ENCODE measurements around the gene MAT1A. TPM values are rescaled to one million over a fixed set of nuclear protein-coding genes. Genes with fewer than 3 reads are reported as not detected.
"Not testable (repeated sequence)": the region's sequence is repeated elsewhere in the genome, so short reads cannot be mapped to it uniquely, and the experiment has no call there.

Gene MAT1A
- total and polyA plus RNA-seq, 2 of the 8 experiments (the other 6 are each of a cell fraction or from before 2014, with no cell fraction given) = 4.1 to 6.4 TPM

GRCh38 chr10:80233871-80234270, 55.6 kb downstream of the MAT1A start:
- POLR2A ChIA-PET (ENCODE audit: partially characterized antibody); H3K4me2 ChIP-seq (ENCODE audit: insufficient read depth in 1 of 2, low read depth in 2 of 2, low read length in 2 of 2): not testable (repeated sequence)

GRCh38 chr10:80226723-80227122, 62.7 kb downstream of the MAT1A start:
- H4K5ac ChIP-seq (ENCODE audit: insufficient read length, low read depth, low read length); H3K56ac ChIP-seq (replicated peaks; ENCODE audit: insufficient read length, low read depth, low read length); DNase-seq (ENCODE audit: low read depth in 1 of 2, low spot score in 2 of 2); H4K20me1 ChIP-seq (replicated peaks in 1 of 2; ENCODE audit: control insufficient read depth in 1 of 2, insufficient read depth in 2 of 2, low read length in 2 of 2); H2BK120ac ChIP-seq (replicated peaks; ENCODE audit: low read depth, low read length); H2AK5ac ChIP-seq (ENCODE audit: low read depth, low read length); CTCF ChIA-PET (ENCODE audit: partially characterized antibody); H2BK20ac ChIP-seq (ENCODE audit: low read length); H2BK5ac ChIP-seq (ENCODE audit: low read depth, low read length); H4K8ac ChIP-seq (ENCODE audit: extremely low read depth, insufficient read depth, low read length); H3K36me3 ChIP-seq (ENCODE audit: control insufficient read depth in 2 of 4, insufficient read depth in 4 of 4, low read length in 3 of 4); H3K9me3 ChIP-seq (ENCODE audit: insufficient read depth in 2 of 2, low read depth in 1 of 2, low read length in 1 of 2); H2AFZ ChIP-seq (ENCODE audit: low read length); H2BK12ac ChIP-seq (ENCODE audit: low read depth, low read length); H3K18ac ChIP-seq (ENCODE audit: extremely low read depth, low read length); H3K23ac ChIP-seq (ENCODE audit: insufficient read length); H3K27me3 ChIP-seq (replicated peaks in 1 of 4; ENCODE audit: control insufficient read depth in 3 of 4, extremely low read depth in 1 of 4, insufficient read depth in 3 of 4, low read length in 3 of 4); H2BK15ac ChIP-seq (ENCODE audit: low read length); H3K4ac ChIP-seq (replicated peaks; ENCODE audit: insufficient read length, low read depth, low read length); H3K4me3 ChIP-seq (ENCODE audit: extremely low read depth in 1 of 4, insufficient read depth in 2 of 4, low read depth in 3 of 4, low read length in 4 of 4); H4K91ac ChIP-seq (replicated peaks; ENCODE audit: insufficient read length, low read length); H3K79me1 ChIP-seq (ENCODE audit: low read depth, low read length); H3K23me2 ChIP-seq (ENCODE audit: low read depth, low read length); H3K14ac ChIP-seq (ENCODE audit: insufficient read length); H3K4me1 ChIP-seq (replicated peaks in 1 of 4; ENCODE audit: control insufficient read depth in 3 of 4, insufficient read depth in 4 of 4, low read length in 3 of 4); H3K27ac ChIP-seq (ENCODE audit: low read depth, low read length); H3K4me2 ChIP-seq (ENCODE audit: insufficient read depth in 1 of 2, low read depth in 2 of 2, low read length in 2 of 2); POLR2A ChIA-PET (ENCODE audit: partially characterized antibody); FAIRE-seq; H3K79me2 ChIP-seq (ENCODE audit: control insufficient read depth in 1 of 2, insufficient read depth in 2 of 2, low read length in 2 of 2); H3K9ac ChIP-seq (replicated peaks in 1 of 4; ENCODE audit: extremely low read depth in 1 of 4, low read depth in 3 of 4, low read length in 3 of 4): not testable (repeated sequence)
- WGBS, 2 experiments (ENCODE audit: extremely low coverage in 1 of 2, insufficient coverage in 1 of 2, insufficient read length in 1 of 2, insufficient replicate concordance in 2 of 2, low coverage in 1 of 2, low lambda C conversion rate in 2 of 2, missing lambda C conversion rate in 1 of 2) = 91% methylated on average over 4 of the region's 4 CpGs; no CpG with 5 or more reads in 1 of the 2 experiments

More at GRCh38 chr10:80233871-80234270, 55.6 kb downstream of the MAT1A start:
- H2AK5ac ChIP-seq (ENCODE audit: low read depth, low read length); H3K36me3 ChIP-seq (ENCODE audit: control insufficient read depth in 2 of 4, insufficient read depth in 4 of 4, low read length in 3 of 4); H3K23ac ChIP-seq (ENCODE audit: insufficient read length); H4K91ac ChIP-seq (replicated peaks; ENCODE audit: insufficient read length, low read length); H3K4ac ChIP-seq (replicated peaks; ENCODE audit: insufficient read length, low read depth, low read length); H3K56ac ChIP-seq (replicated peaks; ENCODE audit: insufficient read length, low read depth, low read length); H3K9me3 ChIP-seq (ENCODE audit: insufficient read depth in 2 of 2, low read depth in 1 of 2, low read length in 1 of 2); H3K79me2 ChIP-seq (ENCODE audit: control insufficient read depth in 1 of 2, insufficient read depth in 2 of 2, low read length in 2 of 2); H2BK15ac ChIP-seq (ENCODE audit: low read length); DNase-seq (ENCODE audit: low read depth in 1 of 2, low spot score in 2 of 2); H2AFZ ChIP-seq (ENCODE audit: low read length); FAIRE-seq; H3K14ac ChIP-seq (ENCODE audit: insufficient read length); H4K8ac ChIP-seq (ENCODE audit: extremely low read depth, insufficient read depth, low read length); H3K23me2 ChIP-seq (ENCODE audit: low read depth, low read length); H4K20me1 ChIP-seq (replicated peaks in 1 of 2; ENCODE audit: control insufficient read depth in 1 of 2, insufficient read depth in 2 of 2, low read length in 2 of 2); H3K9ac ChIP-seq (replicated peaks in 1 of 4; ENCODE audit: extremely low read depth in 1 of 4, low read depth in 3 of 4, low read length in 3 of 4); H3K27ac ChIP-seq (ENCODE audit: low read depth, low read length); H4K5ac ChIP-seq (ENCODE audit: insufficient read length, low read depth, low read length); H3K27me3 ChIP-seq (replicated peaks in 1 of 4; ENCODE audit: control insufficient read depth in 3 of 4, extremely low read depth in 1 of 4, insufficient read depth in 3 of 4, low read length in 3 of 4); H3K79me1 ChIP-seq (ENCODE audit: low read depth, low read length); H3K4me1 ChIP-seq (replicated peaks in 1 of 4; ENCODE audit: control insufficient read depth in 3 of 4, insufficient read depth in 4 of 4, low read length in 3 of 4); H2BK12ac ChIP-seq (ENCODE audit: low read depth, low read length); H3K4me3 ChIP-seq (ENCODE audit: extremely low read depth in 1 of 4, insufficient read depth in 2 of 4, low read depth in 3 of 4, low read length in 4 of 4); H3K18ac ChIP-seq (ENCODE audit: extremely low read depth, low read length); H2BK120ac ChIP-seq (replicated peaks; ENCODE audit: low read depth, low read length); H2BK20ac ChIP-seq (ENCODE audit: low read length); H2BK5ac ChIP-seq (ENCODE audit: low read depth, low read length): not testable (repeated sequence)
- CTCF ChIA-PET (ENCODE audit: partially characterized antibody) = interaction anchor here (1.3 to 1.6 kb wide), 2 partner anchors 72 to 90 kb away, joined by 4 read pairs; no protein-coding TSS in a partner anchor
- WGBS, 2 experiments (ENCODE audit: extremely low coverage in 1 of 2, insufficient coverage in 1 of 2, insufficient read length in 1 of 2, insufficient replicate concordance in 2 of 2, low coverage in 1 of 2, low lambda C conversion rate in 2 of 2, missing lambda C conversion rate in 1 of 2) = 86% methylated on average over 1 of the region's 1 CpG; no CpG with 5 or more reads in 1 of the 2 experiments
